Measurements from ENCODE around the gene STAC. TPM values are rescaled to one million over a fixed set of nuclear protein-coding genes. Genes with fewer than 3 reads are reported as not detected.

The STAC gene
- total RNA-seq, 1 experiment from 2014 or later = 6.7 TPM

DNA sequence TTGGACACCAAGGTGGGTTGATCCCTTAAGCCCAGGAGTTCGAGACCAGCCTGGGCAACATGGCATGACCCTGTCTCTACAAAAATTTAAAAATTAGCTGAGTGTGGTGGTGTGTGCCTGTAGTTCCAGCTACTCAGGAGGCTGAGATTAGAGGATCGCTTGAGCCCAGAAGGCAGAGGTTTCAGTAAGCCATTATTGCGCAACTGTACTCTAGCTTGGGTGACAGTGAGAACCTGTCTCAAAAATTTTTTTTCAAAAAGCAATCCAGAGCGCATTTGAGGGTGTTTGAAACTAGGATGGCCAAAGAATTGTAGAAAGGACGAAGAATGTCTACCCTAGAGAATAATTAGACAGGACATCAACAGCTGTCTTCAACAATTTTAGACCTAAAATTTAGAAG is 103.4 kb downstream of the STAC start:
- Histone ChIP-seq H3K27ac (ENCODE audit: low read length) (no peak overlapping the region), H3K9me2 (replicated peaks; ENCODE audit: low read length) (no peaks in the 10 kb centered on the region), H2AFZ (ENCODE audit: low read length) (no peak overlapping the region), H4K20me1 (ENCODE audit: low read length) (no peaks in the 10 kb centered on the region), H3K4me1 (ENCODE audit: insufficient read depth, low read length) (no peaks in the 10 kb centered on the region), H3K4me3 (ENCODE audit: low read length) (no peak overlapping the region), H3K79me2 (ENCODE audit: low read length) (no peaks in the 10 kb centered on the region), H3K27me3 (ENCODE audit: low read length) (no peaks in the 10 kb centered on the region), H3K9me3 (ENCODE audit: low read length) (no peaks in the 10 kb centered on the region), H3K36me3 (ENCODE audit: low read depth, low read length) (no peaks in the 10 kb centered on the region), H3F3A (ENCODE audit: low read length, unreplicated experiment) (no peaks in the 10 kb centered on the region), H3K4me2 (ENCODE audit: low read length) (no peak overlapping the region), H3K9ac (ENCODE audit: low read length) (no peak overlapping the region)
- CTCF ChIA-PET = no interaction called here
- no peak for TF ChIP-seq EZH2 (IDR thresholded peaks at IDR 0.05; ENCODE audit: low read length, unreplicated experiment)
- TF ChIP-seq, protein P1, sequence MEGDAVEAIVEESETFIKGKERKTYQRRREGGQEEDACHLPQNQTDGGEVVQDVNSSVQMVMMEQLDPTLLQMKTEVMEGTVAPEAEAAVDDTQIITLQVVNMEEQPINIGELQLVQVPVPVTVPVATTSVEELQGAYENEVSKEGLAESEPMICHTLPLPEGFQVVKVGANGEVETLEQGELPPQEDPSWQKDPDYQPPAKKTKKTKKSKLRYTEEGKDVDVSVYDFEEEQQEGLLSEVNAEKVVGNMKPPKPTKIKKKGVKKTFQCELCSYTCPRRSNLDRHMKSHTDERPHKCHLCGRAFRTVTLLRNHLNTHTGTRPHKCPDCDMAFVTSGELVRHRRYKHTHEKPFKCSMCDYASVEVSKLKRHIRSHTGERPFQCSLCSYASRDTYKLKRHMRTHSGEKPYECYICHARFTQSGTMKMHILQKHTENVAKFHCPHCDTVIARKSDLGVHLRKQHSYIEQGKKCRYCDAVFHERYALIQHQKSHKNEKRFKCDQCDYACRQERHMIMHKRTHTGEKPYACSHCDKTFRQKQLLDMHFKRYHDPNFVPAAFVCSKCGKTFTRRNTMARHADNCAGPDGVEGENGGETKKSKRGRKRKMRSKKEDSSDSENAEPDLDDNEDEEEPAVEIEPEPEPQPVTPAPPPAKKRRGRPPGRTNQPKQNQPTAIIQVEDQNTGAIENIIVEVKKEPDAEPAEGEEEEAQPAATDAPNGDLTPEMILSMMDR (conservative IDR thresholded peaks at IDR 0.05; ENCODE audit: low read depth, low read length) = no peak
- TF ChIP-seq EZH2phosphoT487 (IDR thresholded peaks at IDR 0.05; ENCODE audit: borderline replicate concordance, low read length) = no peak
- intact Hi-C loops (cut with micrococcal nuclease) = no loop called here
- no peak for DNase-seq
- BruUV-seq (replicated peaks) = no TSS peak
- no peak for ATAC-seq
- POLR2A ChIA-PET (ENCODE audit: unreplicated experiment) = no interaction called here

DNA sequence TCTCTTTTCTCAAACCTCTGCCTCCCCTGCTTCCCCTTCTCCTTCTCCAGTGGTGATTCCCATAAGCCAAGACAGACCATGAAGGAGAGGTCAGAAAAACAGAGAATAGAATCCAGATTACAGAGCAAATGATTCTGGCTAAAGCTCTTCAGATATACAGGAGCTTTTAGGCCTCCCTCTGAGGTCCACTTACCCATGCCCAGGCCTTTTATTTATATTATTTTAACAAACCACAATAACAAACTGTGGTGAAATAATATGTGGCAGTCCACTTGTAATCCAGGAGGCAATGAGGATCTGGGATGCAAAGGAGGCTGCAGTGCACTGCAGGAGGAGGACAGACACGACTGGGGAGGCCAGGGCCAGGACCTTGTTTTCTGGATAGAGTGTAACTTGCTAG is 104.1 kb downstream of the STAC start:
- no peak for DNase-seq
- no peaks in the 10 kb centered on the region for H3F3A ChIP-seq (ENCODE audit: low read length, unreplicated experiment)
- no peak overlapping the region for H3K4me3 ChIP-seq (ENCODE audit: low read length)
- H3K4me2 ChIP-seq (ENCODE audit: low read length) = no peak overlapping the region
- POLR2A ChIA-PET (ENCODE audit: unreplicated experiment) = no interaction called here
- TF ChIP-seq, protein P1 (conservative IDR thresholded peaks at IDR 0.05; ENCODE audit: low read depth, low read length) = no peak
- no peak for TF ChIP-seq EZH2phosphoT487 (IDR thresholded peaks at IDR 0.05; ENCODE audit: borderline replicate concordance, low read length)
- no peak for TF ChIP-seq EZH2 (IDR thresholded peaks at IDR 0.05; ENCODE audit: low read length, unreplicated experiment)
- BruUV-seq (replicated peaks) = no TSS peak
- no peaks in the 10 kb centered on the region for H4K20me1 ChIP-seq (ENCODE audit: low read length)
- intact Hi-C loops (cut with micrococcal nuclease) = no loop called here
- no peak overlapping the region for H3K9ac ChIP-seq (ENCODE audit: low read length)
- H2AFZ ChIP-seq (ENCODE audit: low read length) = no peak overlapping the region
- H3K79me2 ChIP-seq (ENCODE audit: low read length) = no peaks in the 10 kb centered on the region
- H3K9me2 ChIP-seq (replicated peaks; ENCODE audit: low read length) = no peaks in the 10 kb centered on the region
- H3K4me1 ChIP-seq (ENCODE audit: insufficient read depth, low read length) = no peaks in the 10 kb centered on the region
- CTCF ChIA-PET = no interaction called here
- H3K27ac ChIP-seq (ENCODE audit: low read length) = no peak overlapping the region
- H3K9me3 ChIP-seq (ENCODE audit: low read length) = no peaks in the 10 kb centered on the region
- no peaks in the 10 kb centered on the region for H3K27me3 ChIP-seq (ENCODE audit: low read length)
- H3K36me3 ChIP-seq (ENCODE audit: low read depth, low read length) = no peaks in the 10 kb centered on the region
- ATAC-seq = no peak

DNA sequence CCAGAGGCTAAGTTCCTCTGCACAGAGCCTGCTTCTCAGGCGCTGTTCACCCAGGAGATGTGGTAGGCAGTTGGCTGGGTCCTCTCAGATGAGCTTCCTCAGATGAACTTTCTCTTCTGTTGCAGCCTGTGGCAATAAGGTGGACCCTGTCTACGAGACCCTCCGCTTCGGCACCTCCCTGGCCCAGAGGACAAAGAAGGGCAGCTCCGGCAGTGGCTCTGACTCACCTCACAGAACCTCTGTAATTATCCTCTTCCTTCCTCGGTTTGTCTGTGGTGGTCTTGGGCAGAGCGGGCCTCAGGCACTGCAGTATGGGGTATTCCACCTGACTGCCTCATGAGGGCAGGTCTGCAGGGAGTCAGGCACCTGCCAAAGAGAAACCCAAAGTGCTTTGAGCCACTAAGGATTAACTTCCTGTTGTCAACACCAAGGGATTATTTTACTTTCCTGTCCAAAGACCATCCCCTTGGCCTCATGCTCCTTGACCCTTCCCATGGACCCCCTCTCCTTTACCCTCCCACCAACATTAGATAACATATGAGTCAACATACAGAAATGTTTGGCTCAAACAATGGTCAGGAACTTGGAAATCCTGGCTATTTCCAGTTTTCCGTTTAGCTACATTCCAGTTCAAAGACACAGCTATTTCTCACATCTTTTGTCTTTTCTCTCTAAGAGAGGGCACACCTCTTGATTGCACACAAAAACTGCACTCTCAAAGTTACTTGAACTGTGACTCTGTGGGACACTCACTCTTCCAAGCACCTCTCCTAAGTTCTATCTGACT is 105.9 kb downstream of the STAC start:
- Histone ChIP-seq H3K4me1 (ENCODE audit: insufficient read depth, low read length) (no peaks in the 10 kb centered on the region), H3K9ac (ENCODE audit: low read length) (no peak overlapping the region), H3K9me3 (ENCODE audit: low read length) (no peaks in the 10 kb centered on the region), H3K27ac (ENCODE audit: low read length) (no peak overlapping the region), H3K4me3 (ENCODE audit: low read length) (no peak overlapping the region), H3K79me2 (ENCODE audit: low read length) (no peaks in the 10 kb centered on the region), H3F3A (ENCODE audit: low read length, unreplicated experiment) (no peaks in the 10 kb centered on the region), H3K4me2 (ENCODE audit: low read length) (no peak overlapping the region), H2AFZ (ENCODE audit: low read length) (no peak overlapping the region), H4K20me1 (ENCODE audit: low read length) (no peaks in the 10 kb centered on the region), H3K36me3 (ENCODE audit: low read depth, low read length) (no peaks in the 10 kb centered on the region), H3K9me2 (replicated peaks; ENCODE audit: low read length) (no peaks in the 10 kb centered on the region), H3K27me3 (ENCODE audit: low read length) (no peaks in the 10 kb centered on the region)
- intact Hi-C loops (cut with micrococcal nuclease) = no loop called here
- no TSS peak for BruUV-seq (replicated peaks)
- DNase-seq (no peak), ATAC-seq (no peak)
- ChIA-PET POLR2A (ENCODE audit: unreplicated experiment) (no interaction called here), CTCF (no interaction called here)
- no peak for TF ChIP-seq EZH2 (IDR thresholded peaks at IDR 0.05; ENCODE audit: low read length, unreplicated experiment)
